ENCODE measurements around the gene ZNF839. TPM values are rescaled to one million over a fixed set of nuclear protein-coding genes. Genes with fewer than 3 reads are reported as not detected.
A peak's percentile ranks its signal among the peaks of the same experiment; 100 is the strongest.

The ZNF839 gene
- total and polyA plus RNA-seq, 2 experiments from 2014 or later: 8.3 to 9.8 TPM

DNA sequence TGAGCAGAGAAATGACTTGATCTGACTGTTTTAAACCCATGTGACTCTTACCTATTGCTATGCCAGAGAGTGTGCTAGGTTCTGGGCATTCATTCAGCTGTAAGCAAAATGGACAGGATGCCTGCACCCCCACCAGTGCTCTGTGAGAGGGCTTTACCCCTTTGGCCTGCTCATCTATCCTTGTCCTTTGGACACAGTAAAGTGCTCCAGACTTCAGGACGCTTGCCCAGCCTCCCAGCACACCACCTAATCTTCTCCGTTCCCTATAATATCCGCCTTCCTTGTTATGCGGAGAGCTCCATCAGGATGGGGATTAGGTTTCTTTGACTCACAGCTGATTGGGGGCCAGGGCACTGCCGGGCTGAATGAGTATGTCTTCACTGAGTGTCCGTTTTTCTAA lies 4.4 kb upstream of the ZNF839 start:
- Histone ChIP-seq H3K27me3 (no peaks in the 10 kb centered on the region), H3K36me3 (replicated peaks; ENCODE audit: insufficient read depth, low read depth) (no peaks in the 10 kb centered on the region), H3K4me1 (ENCODE audit: insufficient read depth) (peaks cover 11% of the 10 kb centered on the region), H3K9me3 (ENCODE audit: low read depth) (no peaks in the 10 kb centered on the region), H3K79me2 (peaks cover 7% of the 10 kb centered on the region), H4K20me1 (ENCODE audit: insufficient read depth, poor library complexity, severe bottlenecking) (no peaks in the 10 kb centered on the region), H3K4me3 (no peak overlapping the region), H2AFZ (no peak overlapping the region), H3K9me2 (replicated peaks; ENCODE audit: insufficient read depth) (no peaks in the 10 kb centered on the region), H3K4me2 (peak overlapping the region; percentile 90), H3K27ac (no peak overlapping the region)
- WGBS (ENCODE audit: low lambda C conversion rate, missing lambda C conversion rate): 79% methylated on average over 6 of the region's 6 CpGs
- no peak for TF ChIP-seq EZH2 (IDR thresholded peaks at IDR 0.05; ENCODE audit: borderline replicate concordance)
- TF ChIP-seq, protein P1, sequence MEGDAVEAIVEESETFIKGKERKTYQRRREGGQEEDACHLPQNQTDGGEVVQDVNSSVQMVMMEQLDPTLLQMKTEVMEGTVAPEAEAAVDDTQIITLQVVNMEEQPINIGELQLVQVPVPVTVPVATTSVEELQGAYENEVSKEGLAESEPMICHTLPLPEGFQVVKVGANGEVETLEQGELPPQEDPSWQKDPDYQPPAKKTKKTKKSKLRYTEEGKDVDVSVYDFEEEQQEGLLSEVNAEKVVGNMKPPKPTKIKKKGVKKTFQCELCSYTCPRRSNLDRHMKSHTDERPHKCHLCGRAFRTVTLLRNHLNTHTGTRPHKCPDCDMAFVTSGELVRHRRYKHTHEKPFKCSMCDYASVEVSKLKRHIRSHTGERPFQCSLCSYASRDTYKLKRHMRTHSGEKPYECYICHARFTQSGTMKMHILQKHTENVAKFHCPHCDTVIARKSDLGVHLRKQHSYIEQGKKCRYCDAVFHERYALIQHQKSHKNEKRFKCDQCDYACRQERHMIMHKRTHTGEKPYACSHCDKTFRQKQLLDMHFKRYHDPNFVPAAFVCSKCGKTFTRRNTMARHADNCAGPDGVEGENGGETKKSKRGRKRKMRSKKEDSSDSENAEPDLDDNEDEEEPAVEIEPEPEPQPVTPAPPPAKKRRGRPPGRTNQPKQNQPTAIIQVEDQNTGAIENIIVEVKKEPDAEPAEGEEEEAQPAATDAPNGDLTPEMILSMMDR (IDR thresholded peaks at IDR 0.05; ENCODE audit: poor library complexity): no peak
- no peak for TF ChIP-seq EZH2phosphoT487 (IDR thresholded peaks at IDR 0.05; ENCODE audit: low read depth, severe bottlenecking, unreplicated experiment)
- no peak for DNase-seq (ENCODE audit: low spot score)

- Histone ChIP-seq H3K27me3 (no peaks in the 10 kb centered on the region), H4K20me1 (ENCODE audit: insufficient read depth, poor library complexity, severe bottlenecking) (no peaks in the 10 kb centered on the region), H3K9me2 (replicated peaks; ENCODE audit: insufficient read depth) (no peaks in the 10 kb centered on the region), H2AFZ (peak overlapping the region; percentile 98), H3K9me3 (ENCODE audit: low read depth) (no peaks in the 10 kb centered on the region), H3K4me3 (peak overlapping the region; percentile 53), H3K36me3 (replicated peaks; ENCODE audit: insufficient read depth, low read depth) (no peaks in the 10 kb centered on the region), H3K4me1 (ENCODE audit: insufficient read depth) (peaks cover 21% of the 10 kb centered on the region), H3K4me2 (peak overlapping the region; percentile 91), H3K79me2 (peaks cover 13% of the 10 kb centered on the region), H3K27ac (peak overlapping the region; percentile 90)
- DNase-seq (ENCODE audit: low spot score): peak; percentile 67
- 12% methylated on average over 10 of the region's 10 CpGs for WGBS (ENCODE audit: low lambda C conversion rate, missing lambda C conversion rate)
- TF ChIP-seq, protein P1 (IDR thresholded peaks at IDR 0.05; ENCODE audit: poor library complexity): no peak
- TF ChIP-seq EZH2phosphoT487 (IDR thresholded peaks at IDR 0.05; ENCODE audit: low read depth, severe bottlenecking, unreplicated experiment) (no peak), EZH2 (IDR thresholded peaks at IDR 0.05; ENCODE audit: borderline replicate concordance) (no peak)
These were observed 3.2 kb upstream of the ZNF839 start for GRCh38 chr14:102316338-102316742.

- Histone ChIP-seq H3K4me3 (peak overlapping the region; percentile 53), H2AFZ (peak overlapping the region; percentile 98), H3K4me1 (ENCODE audit: insufficient read depth) (peaks cover 21% of the 10 kb centered on the region), H4K20me1 (ENCODE audit: insufficient read depth, poor library complexity, severe bottlenecking) (no peaks in the 10 kb centered on the region), H3K4me2 (peak overlapping the region; percentile 91), H3K9me3 (ENCODE audit: low read depth) (no peaks in the 10 kb centered on the region), H3K27me3 (no peaks in the 10 kb centered on the region), H3K27ac (peak overlapping the region; percentile 90), H3K79me2 (peaks cover 13% of the 10 kb centered on the region), H3K36me3 (replicated peaks; ENCODE audit: insufficient read depth, low read depth) (no peaks in the 10 kb centered on the region), H3K9me2 (replicated peaks; ENCODE audit: insufficient read depth) (no peaks in the 10 kb centered on the region)
- TF ChIP-seq EZH2phosphoT487 (IDR thresholded peaks at IDR 0.05; ENCODE audit: low read depth, severe bottlenecking, unreplicated experiment) (no peak), EZH2 (IDR thresholded peaks at IDR 0.05; ENCODE audit: borderline replicate concordance) (no peak)
- TF ChIP-seq, protein P1 (IDR thresholded peaks at IDR 0.05; ENCODE audit: poor library complexity): peak; percentile 84
- WGBS (ENCODE audit: low lambda C conversion rate, missing lambda C conversion rate): 1% methylated on average over 54 of the region's 54 CpGs
- DNase-seq (ENCODE audit: low spot score): peak; percentile 96
These were observed 2.6 kb upstream of the ZNF839 start for GRCh38 chr14:102316743-102317563.
